ENCODE data around the gene DNM3.

Gene DNM3

GRCh38 chr1:171919891-171920887 is 78.9 kb downstream of the DNM3 start:
- no peak for DNase-seq (ENCODE audit: low read depth, low spot score)

DNA sequence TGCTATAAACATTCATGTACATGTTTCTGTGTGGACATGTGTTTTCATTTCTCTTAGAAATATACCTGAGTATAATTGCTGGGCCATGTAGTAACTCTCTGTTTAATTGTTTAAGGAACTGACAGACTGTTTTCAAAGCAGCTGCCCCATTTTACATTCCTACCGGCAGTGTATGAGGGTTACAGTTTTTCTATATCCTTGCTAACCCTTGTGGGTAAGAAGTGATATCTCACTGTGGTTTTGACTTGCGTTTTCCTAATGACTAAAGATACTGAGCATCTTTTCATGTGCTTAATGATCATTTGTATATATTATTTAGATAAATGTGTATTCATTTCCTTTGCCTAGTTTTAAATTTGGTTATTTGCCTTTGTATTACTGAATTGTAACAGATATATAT is 81.7 kb downstream of the DNM3 start:
- no peak for DNase-seq (ENCODE audit: low read depth, low spot score)

DNA sequence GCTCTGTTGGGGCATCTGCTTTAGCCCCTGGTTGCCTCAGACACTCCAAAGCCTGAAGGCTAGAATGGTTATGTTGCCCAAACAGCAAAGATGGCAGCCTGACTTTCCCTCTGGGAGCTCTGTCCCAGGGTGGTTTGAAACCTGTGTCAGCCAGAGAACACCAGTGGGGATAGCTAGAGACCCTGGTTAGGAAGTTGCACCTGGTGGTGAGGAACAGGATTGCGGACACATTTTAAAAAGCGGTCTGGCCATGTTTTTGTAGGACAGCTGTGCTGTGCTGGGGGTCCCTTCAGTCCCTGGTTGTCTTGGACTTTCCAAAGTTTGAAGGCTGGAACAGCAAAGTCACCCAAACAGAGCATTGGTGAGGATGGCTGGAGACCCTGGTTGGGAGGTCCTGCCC is 87.8 kb downstream of the DNM3 start:
- DNase-seq (ENCODE audit: low read depth, low spot score) = no peak

DNA sequence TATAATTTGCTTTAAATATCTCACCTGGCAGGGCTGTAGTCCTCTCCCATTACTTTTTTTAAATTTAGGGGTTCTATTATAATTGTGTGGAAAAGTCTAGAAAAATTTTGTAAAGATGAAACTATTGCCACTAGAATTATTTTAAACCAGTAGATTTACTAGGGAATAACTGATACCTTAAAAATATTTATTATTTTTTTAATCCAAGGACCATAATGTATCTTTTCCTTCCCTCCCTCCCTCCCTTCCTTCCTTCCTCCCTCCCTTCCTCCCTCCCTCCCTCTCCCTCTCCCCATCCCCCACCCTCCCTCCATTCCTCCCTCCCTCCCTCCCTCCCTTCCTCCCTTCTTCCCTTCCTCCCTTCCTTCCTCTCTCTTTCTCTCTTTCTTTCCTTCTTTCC is 90.5 kb downstream of the DNM3 start:
- no peak for DNase-seq (ENCODE audit: low read depth, low spot score)

DNA sequence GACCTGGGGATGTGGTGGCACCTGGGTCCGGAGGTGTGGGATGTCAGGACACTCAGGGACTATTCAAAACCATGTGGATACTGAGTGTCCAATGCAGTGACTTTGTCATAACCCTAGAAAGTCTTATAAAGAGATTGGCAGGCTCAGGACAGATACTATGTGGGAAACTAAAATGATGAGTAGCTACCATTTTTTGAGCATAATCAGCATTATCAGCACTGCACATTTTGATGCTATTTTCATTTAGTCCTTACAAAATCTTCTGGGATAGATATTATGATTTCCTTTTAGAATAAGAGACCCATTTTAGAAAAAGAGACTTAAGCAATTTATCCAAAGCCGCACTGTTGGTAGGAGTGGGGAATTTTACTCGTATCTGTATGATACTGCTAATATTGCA is 93.4 kb downstream of the DNM3 start:
- DNase-seq (ENCODE audit: low read depth, low spot score) = no peak

GRCh38 chr1:171935086-171935485 is 93.8 kb downstream of the DNM3 start:
- DNase-seq (ENCODE audit: low read depth, low spot score) = no peak

DNA sequence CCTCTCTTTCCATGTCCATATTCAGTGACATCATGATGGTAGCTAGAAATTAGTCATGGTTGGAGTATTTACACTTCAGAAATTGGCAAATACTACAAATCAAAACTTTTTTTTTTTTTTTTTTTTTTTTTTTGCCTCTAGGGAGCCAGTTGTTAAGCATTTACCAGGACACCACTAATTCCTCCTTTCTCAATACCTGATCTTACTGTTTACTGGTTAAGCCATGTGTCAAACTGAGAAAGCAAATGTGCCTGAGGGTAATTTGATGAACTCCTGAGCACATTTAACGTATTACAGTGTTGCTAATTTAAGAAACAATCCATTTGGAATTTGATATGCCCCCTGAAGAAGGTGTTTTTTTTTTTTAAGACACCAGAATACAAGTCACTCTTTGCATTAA is 94.4 kb downstream of the DNM3 start:
- no peak for DNase-seq (ENCODE audit: low read depth, low spot score)

GRCh38 chr1:171937938-171938337 is 96.6 kb downstream of the DNM3 start:
- DNase-seq (ENCODE audit: low read depth, low spot score) = no peak

DNA sequence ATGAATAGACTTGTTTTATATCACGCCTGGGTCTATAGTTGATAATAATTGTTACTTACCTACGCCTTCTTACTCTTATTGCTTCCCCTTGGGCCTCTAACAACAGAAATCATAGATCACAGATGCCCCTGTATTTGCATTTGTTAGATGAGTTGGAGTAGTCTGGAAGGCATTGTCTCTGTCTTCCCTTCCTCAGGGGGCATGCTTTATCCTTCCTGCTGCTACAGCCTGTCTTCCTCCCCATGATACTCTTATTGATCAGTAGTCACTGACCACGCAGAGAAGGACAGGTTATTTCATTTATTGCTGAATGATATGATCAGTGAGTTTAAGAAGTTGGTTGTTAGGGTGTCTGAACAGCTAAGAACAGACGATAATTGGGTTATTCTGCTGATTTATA is 98.4 kb downstream of the DNM3 start:
- DNase-seq (ENCODE audit: low read depth, low spot score) = no peak

- no peak for DNase-seq (ENCODE audit: low read depth, low spot score)
Observed at GRCh38 chr1:171940368-171940767, 99.1 kb downstream of the DNM3 start.

DNA sequence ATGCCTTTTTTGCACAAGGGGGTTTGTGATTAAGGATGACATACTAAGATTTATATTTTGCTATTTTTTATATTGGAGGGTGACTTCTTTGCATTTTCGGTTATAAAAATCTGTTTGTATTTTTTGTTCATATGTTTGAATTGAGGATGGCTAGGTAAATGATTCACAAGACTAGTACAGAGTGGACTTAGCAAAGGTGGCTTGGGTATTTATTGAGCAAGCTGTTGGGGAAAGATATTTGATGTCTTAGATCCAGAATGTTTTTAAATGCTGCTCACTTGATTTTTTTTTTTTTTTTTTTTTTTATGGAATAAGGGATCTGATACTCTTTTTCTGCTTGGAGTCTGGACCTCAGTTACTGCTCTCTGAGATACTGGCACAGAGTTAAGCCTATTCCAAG is 100.6 kb downstream of the DNM3 start:
- DNase-seq (ENCODE audit: low read depth, low spot score) = no peak

GRCh38 chr1:171943973-171944561 is 102.8 kb downstream of the DNM3 start:
- no peak for DNase-seq (ENCODE audit: low read depth, low spot score)

DNA sequence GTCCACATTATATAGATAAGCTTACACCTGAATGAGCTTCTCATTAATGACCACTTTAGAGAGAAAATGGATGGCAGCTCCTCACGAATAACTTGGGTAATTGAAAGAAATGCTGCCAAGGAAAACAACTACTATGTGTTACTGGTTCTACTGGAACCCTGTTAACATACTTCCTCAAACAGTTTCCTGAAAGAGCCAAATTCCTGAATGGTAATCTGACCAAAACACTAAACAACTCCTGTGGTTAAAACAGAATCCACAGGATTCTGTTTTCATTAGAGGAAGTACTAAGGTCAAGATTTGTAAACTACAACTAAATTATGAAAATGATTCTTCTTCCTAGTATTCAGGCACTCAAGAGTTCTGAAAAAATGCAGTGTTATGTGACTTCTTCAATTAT is 107.2 kb downstream of the DNM3 start:
- no peak for DNase-seq (ENCODE audit: low read depth, low spot score)

GRCh38 chr1:171949316-171949715 is 108.0 kb downstream of the DNM3 start:
- DNase-seq (ENCODE audit: low read depth, low spot score) = no peak

- DNase-seq (ENCODE audit: low read depth, low spot score) = no peak
Observed at GRCh38 chr1:171953835-171954234, 112.5 kb downstream of the DNM3 start.

DNA sequence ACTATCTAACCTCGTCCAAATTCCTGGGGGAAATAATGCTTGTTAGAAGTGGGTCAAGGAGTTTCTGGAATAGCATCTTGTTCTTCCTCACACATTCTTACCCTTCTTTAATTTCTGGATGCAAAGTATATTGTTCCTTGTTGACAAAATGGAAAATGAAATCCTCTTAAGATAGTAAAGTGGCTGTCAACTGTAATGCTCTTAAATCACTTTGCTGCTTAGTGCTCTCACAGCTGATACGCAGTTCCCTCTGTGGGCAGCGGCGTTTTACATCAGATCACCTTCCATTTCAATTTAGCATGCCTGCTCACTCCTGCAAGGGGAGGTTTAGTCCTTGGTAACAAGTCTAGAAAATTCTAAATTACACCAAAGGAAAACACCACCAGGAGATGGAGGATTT is 113.1 kb downstream of the DNM3 start:
- DNase-seq (ENCODE audit: low read depth, low spot score) = no peak

DNA sequence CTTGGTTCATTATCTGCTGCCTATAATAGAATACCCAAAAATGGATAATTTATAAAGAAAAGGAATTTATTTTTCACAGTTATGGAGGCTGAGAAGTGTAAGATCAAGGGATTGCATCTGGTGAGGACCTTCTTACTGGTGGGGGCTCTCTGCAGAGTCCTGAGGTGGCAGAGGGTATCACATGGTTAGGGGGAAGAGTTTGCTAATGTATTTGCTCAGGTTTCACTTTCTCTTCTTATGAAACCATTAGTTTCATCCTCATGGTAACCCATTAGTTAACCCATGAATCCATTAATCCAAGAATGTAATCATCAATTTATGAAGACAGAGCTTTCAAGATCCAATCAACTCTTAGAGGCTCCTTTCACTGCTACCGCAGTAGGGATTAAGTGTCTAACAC is 120.6 kb downstream of the DNM3 start:
- DNase-seq (ENCODE audit: low read depth, low spot score) = no peak

- no peak for DNase-seq (ENCODE audit: low read depth, low spot score)
Observed at GRCh38 chr1:171963762-171964161, 122.5 kb downstream of the DNM3 start.

DNA sequence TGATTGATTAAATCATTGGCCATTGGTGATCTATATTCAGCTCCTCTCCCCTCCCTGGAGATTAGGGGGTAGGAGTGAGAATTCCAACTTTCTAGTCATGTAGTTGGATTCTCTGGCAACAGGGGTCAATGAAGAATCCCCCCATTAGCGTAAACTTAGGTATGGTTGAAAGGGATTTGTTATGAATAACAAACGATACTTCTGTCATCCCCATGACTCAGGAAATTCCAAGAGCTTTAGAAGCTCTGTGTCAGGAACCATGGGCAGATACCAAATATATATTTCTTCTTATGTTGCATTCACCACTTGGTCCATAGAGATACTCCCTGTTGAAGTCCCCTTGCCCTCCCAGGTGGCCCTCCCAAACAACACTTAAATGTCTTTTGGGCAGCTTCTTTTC is 124.5 kb downstream of the DNM3 start:
- DNase-seq (ENCODE audit: low read depth, low spot score) = no peak

DNA sequence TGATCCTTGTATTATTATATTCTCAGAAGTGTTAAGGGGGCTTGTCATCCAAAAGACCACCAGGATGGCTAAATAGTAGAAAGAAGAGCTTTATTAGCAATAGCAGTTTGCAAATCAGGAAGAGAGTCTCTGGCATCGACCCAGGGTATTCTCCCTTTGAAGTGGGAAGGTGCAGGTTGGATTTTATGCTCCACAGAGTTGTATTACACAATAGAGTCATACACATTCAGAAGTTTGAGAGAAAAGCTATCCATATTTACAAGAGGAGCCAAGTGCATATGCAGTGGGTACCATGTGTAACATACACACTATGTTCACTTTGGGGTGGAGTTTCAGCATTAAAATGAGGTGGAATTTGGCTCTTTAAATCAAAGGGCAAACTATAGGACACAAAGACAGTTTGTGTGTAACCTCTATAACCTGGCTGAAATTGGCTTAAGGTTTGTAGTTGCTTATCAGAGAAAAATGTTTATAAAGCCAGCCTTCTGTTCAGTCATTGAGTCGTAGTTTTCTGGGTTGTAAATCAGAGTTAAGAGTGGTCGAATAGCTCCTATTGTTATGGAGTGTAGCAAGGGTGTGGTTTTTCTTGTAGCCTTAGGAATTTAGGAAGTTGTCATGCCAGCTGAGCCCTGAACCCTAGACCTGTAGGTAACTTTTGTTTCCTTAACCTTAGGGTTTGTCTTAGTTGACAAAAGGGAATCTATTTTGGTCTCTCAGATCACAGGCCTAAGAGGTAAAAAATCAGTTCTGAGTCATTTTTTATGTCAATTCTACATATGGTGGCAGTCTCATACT is 125.3 kb downstream of the DNM3 start:
- peak; percentile 57 for DNase-seq (ENCODE audit: low read depth, low spot score)

DNA sequence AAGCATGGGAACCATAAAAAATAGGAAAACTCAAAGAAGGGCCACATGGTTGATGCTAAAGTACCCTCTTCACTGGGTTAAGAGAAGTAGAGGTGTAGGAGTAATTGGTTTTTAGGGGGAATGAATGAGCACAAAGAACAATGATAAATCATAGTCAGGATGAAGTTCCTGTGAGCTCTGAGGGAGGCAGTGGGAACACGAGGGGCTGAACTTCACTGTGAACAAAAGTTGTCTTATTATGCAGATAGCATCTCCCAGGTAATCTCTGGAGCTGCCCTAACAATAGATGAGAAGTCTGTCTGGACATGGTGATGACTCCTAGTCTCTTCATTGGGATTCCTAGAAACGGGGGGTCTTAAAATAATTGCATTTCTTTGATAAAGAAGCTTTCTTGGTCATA is 127.9 kb downstream of the DNM3 start:
- DNase-seq (ENCODE audit: low read depth, low spot score) = no peak

- DNase-seq (ENCODE audit: low read depth, low spot score) = no peak
Observed at GRCh38 chr1:171969813-171970212, 128.5 kb downstream of the DNM3 start.

Data from iPS DF 19.7 (cell line).